SJCRH30 (cell line): ENCODE data around the gene TOX3. TPM values are rescaled to one million over a fixed set of nuclear protein-coding genes. Genes with fewer than 3 reads are reported as not detected.

Source experiments
- DNase-seq, 2 experiments: peaks; one replicate each; pipeline ENCODE4 v3.0.0-alpha.2; 2015 to 2020
- H3K27ac ChIP-seq: fragments of 250-450 bp; sonication (Bioruptor Pico); 2 replicates; pipeline ENCODE4 v1.5.1; 2020; ENCODE audit warnings: mild to moderate bottlenecking, moderate library complexity
- H3K27me3 ChIP-seq: fragments of 250-450 bp; sonication (Bioruptor Pico); 2 replicates; pipeline ENCODE4 v1.5.1; 2020; ENCODE audit warnings: mild to moderate bottlenecking, moderate library complexity
- H3K36me3 ChIP-seq: fragments of 250-450 bp; sonication (Bioruptor Pico); 2 replicates; pipeline ENCODE4 v1.5.1; 2020; ENCODE audit warnings: mild to moderate bottlenecking, moderate library complexity
- H3K4me1 ChIP-seq: fragments of 250-450 bp; sonication (Bioruptor Pico); 2 replicates; pipeline ENCODE4 v1.5.1; 2020; ENCODE audit warnings: mild to moderate bottlenecking, moderate library complexity
- H3K4me3 ChIP-seq: fragments of 250-450 bp; sonication (Bioruptor Pico); 2 replicates; pipeline ENCODE4 v1.5.1; 2020; ENCODE audit warnings: mild to moderate bottlenecking, moderate library complexity
- H3K9me3 ChIP-seq: fragments of 250-450 bp; sonication (Bioruptor Pico); replicated peaks from 2 replicates; pipeline ENCODE4 v1.5.1; 2020; ENCODE audit warnings: mild to moderate bottlenecking, moderate library complexity
- total RNA-seq: library from RNA; depleted of rRNA; stranded (reverse); fragments of >200 nt; shearing (Covaris generic); gene quantifications from 2 replicates; pipeline ENCODE4 v1.2.3, GENCODE V29; 2014

TOX3 gene
- total RNA-seq, 1 experiment from 2014 or later, result 18.6 TPM

DNA sequence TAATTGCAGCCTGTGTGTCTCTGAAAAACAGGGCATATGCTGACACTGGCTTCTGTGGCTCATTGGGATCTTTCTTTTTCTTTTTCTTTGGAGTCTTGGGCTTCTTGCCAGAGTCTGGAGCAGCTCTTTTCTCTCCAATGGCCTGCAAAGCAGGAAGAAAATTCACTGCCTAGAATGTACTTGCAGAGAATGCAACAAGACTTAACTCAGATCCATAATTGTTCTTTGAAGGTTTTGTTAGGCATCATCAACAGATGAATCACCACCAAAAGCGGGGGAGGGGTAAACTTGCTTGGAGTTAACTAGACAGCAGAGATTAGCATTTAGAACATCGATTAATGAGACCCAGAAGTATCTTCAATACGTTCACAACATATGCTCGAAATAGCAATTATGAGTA, 100.9 kb downstream of the TOX3 start:
- Histone ChIP-seq H3K27ac (no peak overlapping the region), H3K27me3 (no peaks in the 10 kb centered on the region), H3K4me1 (peaks cover 13% of the 10 kb centered on the region), H3K36me3 (0 out of 2 replicates have a peak, but pooled peaks cover 7% of the 10 kb centered on the region), H3K4me3 (no peak overlapping the region), H3K9me3 (no peaks in the 10 kb centered on the region)
- no peak for DNase-seq

DNA sequence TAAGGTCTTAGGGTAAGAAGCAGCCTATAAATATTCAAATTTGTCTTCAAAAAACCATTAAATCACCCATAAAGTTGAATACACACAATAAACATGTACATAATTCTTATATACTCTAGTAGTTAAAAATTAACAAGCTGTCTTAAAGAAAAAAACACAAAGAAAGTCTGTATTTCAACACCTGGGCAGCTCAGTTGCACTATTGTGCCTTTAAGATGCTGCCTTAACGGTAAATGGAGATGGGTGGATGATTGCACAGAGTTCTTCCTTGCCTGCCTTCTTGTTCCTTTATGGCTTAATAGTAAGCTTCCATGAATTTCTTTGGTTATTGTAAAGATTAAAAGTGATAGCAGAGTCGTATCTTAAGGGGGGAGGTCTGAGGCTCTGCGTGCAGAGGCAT, 105.1 kb downstream of the TOX3 start:
- Histone ChIP-seq H3K4me3 (no peak overlapping the region), H3K36me3 (0 out of 2 replicates have a peak, but pooled peaks cover 9% of the 10 kb centered on the region), H3K27ac (no peak overlapping the region), H3K4me1 (peaks cover 6% of the 10 kb centered on the region), H3K27me3 (no peaks in the 10 kb centered on the region), H3K9me3 (no peaks in the 10 kb centered on the region)
- no peak for DNase-seq

DNA sequence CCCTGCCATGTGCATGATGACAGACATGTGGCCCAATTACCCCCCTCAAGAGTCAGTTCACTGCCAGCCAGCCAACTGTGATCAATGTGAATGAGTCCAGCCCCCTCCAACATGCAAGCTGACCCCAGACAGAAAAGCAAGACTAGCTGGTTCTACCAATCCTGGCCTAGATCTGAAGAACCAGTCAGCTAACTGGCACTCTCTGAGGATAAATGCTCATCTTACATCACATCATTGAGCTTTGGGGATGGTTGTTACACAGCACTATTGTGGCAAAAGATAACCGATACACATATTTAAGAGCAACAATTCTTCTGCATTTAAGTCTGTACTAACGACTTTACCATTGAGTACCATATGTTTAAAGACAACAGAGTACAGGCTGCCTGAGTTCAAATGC, 106.7 kb downstream of the TOX3 start:
- Histone ChIP-seq H3K4me1 (peaks cover 18% of the 10 kb centered on the region), H3K4me3 (no peak overlapping the region), H3K27ac (no peak overlapping the region), H3K36me3 (0 out of 2 replicates have a peak, but pooled peaks cover 7% of the 10 kb centered on the region), H3K27me3 (no peaks in the 10 kb centered on the region), H3K9me3 (no peaks in the 10 kb centered on the region)
- no peak for DNase-seq

DNA sequence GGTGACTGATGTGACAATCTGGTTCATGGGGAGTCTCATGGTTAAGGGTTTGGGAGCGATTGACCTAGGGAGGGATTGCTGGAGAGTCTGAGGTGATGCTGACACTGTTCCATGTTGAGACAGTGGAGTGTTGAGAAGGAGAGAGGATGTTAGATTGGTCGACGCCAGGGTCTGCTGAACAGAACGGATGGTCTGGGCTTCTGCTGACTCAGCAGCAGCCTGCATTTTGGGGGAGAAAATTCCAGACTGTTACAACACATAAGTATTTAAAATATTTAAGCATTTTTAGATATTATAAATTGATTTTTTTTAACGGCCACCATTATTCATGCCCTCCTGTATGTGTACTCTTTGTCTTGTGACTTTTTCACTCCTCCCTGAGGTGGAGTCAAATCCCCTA, 107.2 kb downstream of the TOX3 start:
- H3K4me1 ChIP-seq, result peaks cover 23% of the 10 kb centered on the region
- no peak for DNase-seq
- H3K27me3 ChIP-seq, result no peaks in the 10 kb centered on the region
- H3K4me3 ChIP-seq, result no peak overlapping the region
- H3K36me3 ChIP-seq, result 0 out of 2 replicates have a peak, but pooled peaks cover 7% of the 10 kb centered on the region
- H3K9me3 ChIP-seq, result no peaks in the 10 kb centered on the region
- no peak overlapping the region for H3K27ac ChIP-seq

DNA sequence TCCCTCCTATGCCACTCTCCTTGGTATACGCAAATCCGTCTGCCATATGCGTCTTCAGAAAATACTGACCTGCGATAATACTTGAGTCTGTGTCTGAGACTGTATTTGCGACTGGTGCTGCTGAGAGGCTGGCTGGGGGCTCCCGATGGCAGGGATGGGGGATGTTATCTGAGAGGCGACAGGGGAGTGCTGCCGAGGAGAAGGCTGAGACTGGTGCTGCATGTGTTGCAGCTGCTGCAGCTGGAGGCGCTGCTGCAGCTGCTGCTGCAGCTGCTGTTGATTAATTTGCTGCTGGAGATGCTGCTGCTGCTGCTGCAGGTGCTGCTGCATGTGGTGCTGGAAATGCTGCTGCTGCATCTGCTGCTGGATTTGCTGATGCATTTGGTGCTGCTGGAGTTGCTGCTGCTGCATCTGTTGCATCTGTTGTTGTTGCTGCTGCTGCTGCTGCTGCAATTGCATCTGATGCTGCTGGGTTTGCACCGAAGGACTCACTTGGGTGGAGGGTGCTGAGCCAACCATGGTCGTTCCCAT, 107.7 kb downstream of the TOX3 start:
- H3K4me3 ChIP-seq, result no peak overlapping the region

DNA sequence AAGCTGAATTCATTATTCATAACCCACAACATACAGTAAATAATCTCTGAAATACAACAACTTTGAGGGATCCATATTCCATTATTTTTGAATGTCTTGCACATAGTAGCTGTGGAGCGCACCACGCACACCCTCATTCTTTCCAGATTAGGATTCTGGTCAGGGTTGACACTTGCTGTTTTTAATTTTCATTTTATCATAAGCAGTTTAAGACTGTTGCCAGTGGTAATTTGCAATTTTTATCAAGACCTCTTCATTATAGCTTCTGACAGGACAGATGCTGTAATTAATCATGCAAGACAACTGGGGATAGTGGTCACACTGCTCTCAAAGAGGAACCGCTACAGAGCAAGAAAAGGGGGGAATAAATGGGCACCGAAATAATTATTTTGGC, 109.7 kb downstream of the TOX3 start:
- Histone ChIP-seq H3K36me3 (0 out of 2 replicates have a peak, but pooled peaks cover 4% of the 10 kb centered on the region), H3K27ac (no peak overlapping the region), H3K27me3 (no peaks in the 10 kb centered on the region), H3K4me1 (peaks cover 29% of the 10 kb centered on the region), H3K4me3 (no peak overlapping the region), H3K9me3 (no peaks in the 10 kb centered on the region)
- no peak for DNase-seq

More for the DNA sequence above, 107.7 kb downstream of the TOX3 start:
- H3K36me3 ChIP-seq, result 0 out of 2 replicates have a peak, but pooled peaks cover 4% of the 10 kb centered on the region
- no peaks in the 10 kb centered on the region for H3K27me3 ChIP-seq
- H3K4me1 ChIP-seq, result peaks cover 28% of the 10 kb centered on the region
- no peak overlapping the region for H3K27ac ChIP-seq
- DNase-seq, result peak; percentile 17 to 43
- H3K9me3 ChIP-seq, result no peaks in the 10 kb centered on the region

DNA sequence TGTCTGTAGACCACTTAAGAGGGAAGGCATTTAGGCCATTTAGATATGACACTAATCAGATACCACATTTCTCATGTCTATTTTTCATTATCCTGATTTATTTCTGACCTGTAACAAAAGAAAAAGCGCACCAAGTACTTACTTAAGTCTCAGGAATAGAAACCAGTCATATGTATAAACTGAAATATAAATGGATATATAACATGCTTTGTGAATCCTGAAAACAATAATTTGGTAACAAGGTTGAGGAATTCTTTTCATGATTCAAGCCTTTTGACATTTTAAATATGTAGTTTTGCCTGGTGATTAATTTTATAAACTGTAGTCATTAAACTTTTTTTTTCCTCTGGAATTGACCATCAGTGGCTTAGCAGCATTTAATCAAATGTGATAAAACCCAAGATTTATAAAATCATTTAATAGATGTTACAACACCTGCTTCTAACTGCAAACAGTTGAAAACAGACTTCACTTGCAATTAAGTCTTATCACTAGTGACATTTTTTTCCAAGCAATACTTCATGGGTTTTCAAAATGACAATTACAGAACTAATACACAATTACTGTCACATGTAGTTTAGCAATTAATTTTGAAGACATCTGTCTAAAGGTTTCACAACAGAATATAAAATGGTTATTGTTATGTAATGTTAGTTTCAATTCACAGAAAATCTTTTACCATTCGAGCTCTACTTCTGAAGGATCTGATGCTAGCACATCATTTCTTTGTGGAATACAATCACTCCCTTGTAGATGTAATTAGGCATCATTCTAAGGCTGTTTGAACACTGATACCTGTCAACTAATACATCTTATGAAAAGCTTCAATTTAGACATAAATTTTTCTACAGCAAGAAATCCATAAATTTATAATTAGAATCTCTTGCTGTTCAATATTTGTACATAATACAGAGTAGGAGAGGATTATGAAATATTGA, 110.3 kb downstream of the TOX3 start:
- no peaks in the 10 kb centered on the region for H3K27me3 ChIP-seq
- H3K9me3 ChIP-seq, result no peaks in the 10 kb centered on the region
- no peak overlapping the region for H3K4me3 ChIP-seq
- no peak for DNase-seq
- H3K4me1 ChIP-seq, result peaks cover 29% of the 10 kb centered on the region
- H3K27ac ChIP-seq, result peak overlapping the region; percentile 87
- 0 out of 2 replicates have a peak, but pooled peaks cover 4% of the 10 kb centered on the region for H3K36me3 ChIP-seq

DNA sequence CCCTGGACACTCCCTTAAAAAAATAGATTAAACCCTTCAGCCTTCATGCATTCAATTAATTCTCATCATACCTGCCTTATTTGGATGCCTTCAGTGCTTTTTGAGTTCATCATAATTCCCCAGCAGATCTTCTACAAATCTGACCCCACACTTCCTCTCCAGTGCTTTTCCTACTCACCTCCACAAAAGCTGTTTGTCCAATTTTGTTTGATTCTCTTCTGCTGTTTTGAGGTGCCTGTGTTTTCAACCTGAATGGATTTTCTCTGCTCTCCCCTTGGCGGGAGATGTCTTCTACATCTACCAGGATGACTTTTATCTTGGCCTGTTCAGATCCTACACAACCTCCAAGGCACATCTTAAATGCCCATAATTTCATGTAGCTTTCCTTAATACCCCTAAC, 112.7 kb downstream of the TOX3 start:
- no peaks in the 10 kb centered on the region for H3K9me3 ChIP-seq
- no peak overlapping the region for H3K4me3 ChIP-seq
- H3K27me3 ChIP-seq, result no peaks in the 10 kb centered on the region
- no peak for DNase-seq
- H3K36me3 ChIP-seq, result no peaks in the 10 kb centered on the region
- no peak overlapping the region; the same call in 1 of the 2 replicates for H3K27ac ChIP-seq
- H3K4me1 ChIP-seq, result peaks cover 29% of the 10 kb centered on the region

DNA sequence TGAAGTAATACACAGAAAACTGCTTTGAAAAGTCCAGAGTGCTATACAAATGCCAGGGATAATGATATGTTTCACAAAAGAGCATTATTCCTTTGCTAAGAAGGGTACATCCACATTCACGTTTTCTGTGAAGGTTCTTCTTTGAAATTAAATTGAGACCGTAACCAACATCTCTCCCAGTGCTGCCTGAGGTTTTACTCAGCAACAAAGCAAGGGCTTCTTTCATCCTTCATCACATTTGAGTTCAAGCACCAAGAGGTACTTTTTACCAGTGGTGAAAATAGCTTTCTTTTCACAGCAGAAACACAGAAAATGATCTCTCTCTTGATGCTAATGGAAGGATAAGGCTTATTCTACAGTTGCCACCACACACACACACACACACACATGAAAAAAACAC, 113.3 kb downstream of the TOX3 start:
- H3K27me3 ChIP-seq, result no peaks in the 10 kb centered on the region
- no peaks in the 10 kb centered on the region for H3K36me3 ChIP-seq
- no peak for DNase-seq
- H3K4me3 ChIP-seq, result no peak overlapping the region
- no peaks in the 10 kb centered on the region for H3K9me3 ChIP-seq
- H3K4me1 ChIP-seq, result peaks cover 29% of the 10 kb centered on the region
- H3K27ac ChIP-seq, result no peak overlapping the region

DNA sequence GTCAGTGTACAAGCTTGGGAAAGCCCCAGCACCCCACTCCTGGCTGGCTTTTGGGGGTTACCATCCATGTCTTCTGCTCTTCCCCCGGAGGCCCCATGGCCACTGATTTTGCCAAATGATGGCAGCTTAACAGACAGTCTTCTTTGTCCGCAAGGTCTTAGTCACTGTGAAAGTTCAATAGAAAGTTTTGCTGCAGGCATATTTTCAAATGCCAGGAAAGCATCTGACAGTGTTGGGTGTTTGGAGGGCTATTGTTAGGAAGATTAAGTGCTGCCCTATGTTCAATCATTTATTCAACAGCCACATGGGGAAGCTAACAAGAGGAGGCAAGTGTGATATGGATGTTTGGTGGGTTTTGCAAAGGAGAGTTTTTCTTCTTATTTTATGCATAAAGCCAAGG, 122.4 kb downstream of the TOX3 start:
- DNase-seq, result no peak
- H3K9me3 ChIP-seq, result no peaks in the 10 kb centered on the region
- H3K4me1 ChIP-seq, result no peaks in the 10 kb centered on the region
- H3K36me3 ChIP-seq, result no peaks in the 10 kb centered on the region
- H3K4me3 ChIP-seq, result no peak overlapping the region
- no peak overlapping the region for H3K27ac ChIP-seq
- H3K27me3 ChIP-seq, result no peaks in the 10 kb centered on the region

DNA sequence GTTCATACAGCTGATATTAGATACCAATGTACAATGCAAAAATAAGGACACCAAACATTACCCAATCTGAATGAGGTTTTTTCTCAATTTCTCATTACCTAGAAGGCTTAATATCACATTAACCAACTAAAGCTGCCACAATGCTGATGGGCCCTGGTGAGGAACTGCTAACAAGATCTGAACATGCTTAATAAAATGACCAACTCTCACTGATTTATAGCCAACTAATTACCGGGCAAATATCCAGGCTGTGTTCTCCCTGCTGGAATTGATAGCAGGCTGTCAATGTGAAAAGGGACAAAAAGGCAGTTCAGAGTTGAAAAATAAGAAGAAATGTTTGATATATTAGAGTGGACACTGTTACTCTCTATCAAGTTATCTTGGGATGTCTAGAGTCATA, 124.6 kb downstream of the TOX3 start:
- Histone ChIP-seq H3K4me1 (no peaks in the 10 kb centered on the region), H3K4me3 (no peak overlapping the region), H3K9me3 (no peaks in the 10 kb centered on the region; the same call in 1 of the 2 replicates), H3K27me3 (no peaks in the 10 kb centered on the region), H3K27ac (no peak overlapping the region), H3K36me3 (no peaks in the 10 kb centered on the region)
- DNase-seq, result no peak

DNA sequence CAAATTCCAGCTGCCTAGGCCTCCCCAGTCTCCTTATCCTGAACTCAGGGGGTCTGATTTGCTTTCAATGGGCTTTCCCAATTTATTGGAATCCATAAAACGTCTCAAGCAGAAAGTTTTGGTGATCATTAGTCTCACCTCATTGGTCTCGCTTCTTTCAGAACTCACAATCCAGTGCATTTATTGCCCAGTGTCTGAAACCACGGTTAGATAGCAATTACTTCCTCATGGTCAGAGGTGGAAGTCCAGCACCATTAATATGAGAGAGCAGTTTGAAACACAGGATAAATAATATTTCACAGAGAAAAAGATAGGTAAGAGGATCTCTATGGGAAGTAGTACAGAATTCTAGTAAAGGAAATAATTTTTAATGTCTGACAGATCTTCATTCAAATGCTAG, 128.7 kb downstream of the TOX3 start:
- Histone ChIP-seq H3K27me3 (no peaks in the 10 kb centered on the region), H3K4me3 (no peak overlapping the region), H3K36me3 (no peaks in the 10 kb centered on the region), H3K9me3 (no peaks in the 10 kb centered on the region; the same call in 1 of the 2 replicates), H3K27ac (no peak overlapping the region), H3K4me1 (no peaks in the 10 kb centered on the region)
- DNase-seq, result no peak

DNA sequence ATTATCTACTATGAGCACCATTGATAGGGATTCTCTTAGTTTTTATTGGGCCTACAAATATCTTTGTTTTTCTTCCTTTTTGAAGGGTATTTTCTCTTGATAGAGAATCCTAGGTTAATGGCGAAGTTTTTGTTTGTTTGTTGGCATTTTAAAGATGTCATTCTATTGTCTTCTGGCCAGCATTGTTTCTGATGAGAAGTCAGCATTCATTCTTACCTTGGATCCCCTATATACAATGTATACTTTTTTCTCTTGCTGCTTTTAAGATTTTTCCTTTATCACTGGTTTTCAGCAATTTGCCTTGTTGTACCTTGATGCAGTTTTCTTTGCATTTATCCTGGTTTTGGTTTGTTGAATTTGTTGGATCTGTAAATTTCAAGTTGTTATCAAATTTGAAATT, 130.1 kb downstream of the TOX3 start:
- Histone ChIP-seq H3K27me3 (no peaks in the 10 kb centered on the region), H3K4me1 (no peaks in the 10 kb centered on the region), H3K4me3 (no peak overlapping the region), H3K36me3 (no peaks in the 10 kb centered on the region), H3K27ac (no peak overlapping the region), H3K9me3 (no peaks in the 10 kb centered on the region; the same call in 1 of the 2 replicates)
- DNase-seq, result no peak

DNA sequence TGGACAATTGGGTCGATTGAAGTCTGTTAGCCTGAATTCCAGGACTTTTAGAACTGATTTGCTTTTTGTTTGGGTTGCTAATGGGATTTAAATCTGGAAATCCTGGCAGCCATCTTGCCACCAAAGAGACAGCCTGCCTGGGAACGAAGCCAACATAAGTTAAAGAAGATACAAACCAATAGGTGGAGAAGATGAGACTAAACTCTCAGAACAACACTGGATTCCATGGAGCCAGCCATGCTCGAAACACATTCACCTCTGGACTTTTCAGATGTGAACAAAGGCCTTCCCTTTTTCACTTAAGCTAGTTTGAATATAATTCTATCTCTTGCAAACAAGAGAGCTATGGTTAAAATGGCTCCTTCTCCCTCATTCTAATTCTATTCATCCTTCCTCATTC, 135.9 kb downstream of the TOX3 start:
- DNase-seq, result peak in 1 of 2 experiments; percentile 10
- no peaks in the 10 kb centered on the region for H3K4me1 ChIP-seq
- H3K9me3 ChIP-seq, result no peaks in the 10 kb centered on the region
- no peaks in the 10 kb centered on the region for H3K27me3 ChIP-seq
- H3K27ac ChIP-seq, result no peak overlapping the region
- no peak overlapping the region for H3K4me3 ChIP-seq
- no peaks in the 10 kb centered on the region for H3K36me3 ChIP-seq

DNA sequence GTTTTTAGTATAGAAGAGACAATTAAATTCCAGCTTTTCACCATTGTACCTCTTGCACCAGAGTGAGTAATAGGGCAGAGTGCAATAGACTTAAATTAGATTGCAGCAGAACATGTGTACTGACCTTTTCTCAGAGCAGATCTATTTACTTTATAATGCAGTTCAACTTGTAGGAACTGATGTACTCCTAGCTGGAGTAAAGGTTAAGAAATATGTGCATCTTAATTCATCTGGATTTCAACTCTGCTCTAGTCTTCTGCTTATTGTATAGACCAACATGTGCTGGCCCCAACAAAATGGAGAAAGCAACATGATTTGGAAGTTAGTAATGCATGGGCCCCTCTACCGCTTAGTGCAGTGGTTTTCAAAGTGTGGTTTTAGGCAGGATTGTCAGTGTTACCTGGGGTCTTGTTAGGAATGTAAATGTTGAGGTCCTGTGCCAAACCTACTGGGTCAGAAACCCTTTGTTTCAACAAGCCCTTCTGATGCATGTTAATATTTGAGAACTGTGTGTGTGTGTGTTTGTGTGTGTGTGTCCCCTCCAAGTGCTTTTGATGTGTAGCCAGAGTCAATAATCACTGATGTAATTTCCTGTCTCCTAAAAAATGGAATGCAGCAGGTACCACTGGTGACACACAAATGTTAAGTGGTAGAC, 138.6 kb downstream of the TOX3 start:
- Histone ChIP-seq H3K36me3 (no peaks in the 10 kb centered on the region), H3K4me3 (no peak overlapping the region), H3K27me3 (no peaks in the 10 kb centered on the region), H3K4me1 (no peaks in the 10 kb centered on the region), H3K9me3 (no peaks in the 10 kb centered on the region), H3K27ac (no peak overlapping the region)
- DNase-seq, result no peak
